ENCODE results near the gene CHSY1.
A peak's percentile ranks its signal among the peaks of the same experiment; 100 is the strongest.

The CHSY1 gene

DNA sequence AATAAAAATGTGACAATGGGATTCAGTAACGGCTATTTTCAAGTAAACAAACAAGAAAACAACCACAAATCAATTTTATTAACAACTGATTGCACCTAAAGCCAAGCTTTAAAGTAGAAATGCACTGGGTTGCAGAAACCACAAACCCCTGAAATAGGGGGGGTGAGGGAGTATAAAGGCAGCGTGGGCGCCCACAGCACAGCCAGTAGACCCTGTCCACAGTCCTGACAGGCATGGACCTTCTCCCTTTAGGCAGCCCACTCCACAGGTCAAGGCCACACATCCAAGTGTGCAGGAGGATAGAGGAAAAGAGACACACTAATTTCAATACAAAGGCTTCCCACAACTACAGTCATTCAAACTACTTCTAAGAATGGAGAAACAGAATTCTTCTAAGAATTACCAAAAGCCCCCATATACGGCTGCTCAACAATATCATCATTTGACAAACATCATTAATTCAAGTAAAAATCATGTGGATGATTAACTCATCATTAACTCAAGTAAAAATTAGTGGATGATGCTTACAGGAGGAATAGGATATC lies 48.7 kb downstream of the CHSY1 start:
- no peak for TF ChIP-seq ZNF274 (IDR thresholded peaks at IDR 0.05; ENCODE audit: low read depth, low read length)
- no peak overlapping the region for H3K4me3 ChIP-seq (ENCODE audit: low read length)

DNA sequence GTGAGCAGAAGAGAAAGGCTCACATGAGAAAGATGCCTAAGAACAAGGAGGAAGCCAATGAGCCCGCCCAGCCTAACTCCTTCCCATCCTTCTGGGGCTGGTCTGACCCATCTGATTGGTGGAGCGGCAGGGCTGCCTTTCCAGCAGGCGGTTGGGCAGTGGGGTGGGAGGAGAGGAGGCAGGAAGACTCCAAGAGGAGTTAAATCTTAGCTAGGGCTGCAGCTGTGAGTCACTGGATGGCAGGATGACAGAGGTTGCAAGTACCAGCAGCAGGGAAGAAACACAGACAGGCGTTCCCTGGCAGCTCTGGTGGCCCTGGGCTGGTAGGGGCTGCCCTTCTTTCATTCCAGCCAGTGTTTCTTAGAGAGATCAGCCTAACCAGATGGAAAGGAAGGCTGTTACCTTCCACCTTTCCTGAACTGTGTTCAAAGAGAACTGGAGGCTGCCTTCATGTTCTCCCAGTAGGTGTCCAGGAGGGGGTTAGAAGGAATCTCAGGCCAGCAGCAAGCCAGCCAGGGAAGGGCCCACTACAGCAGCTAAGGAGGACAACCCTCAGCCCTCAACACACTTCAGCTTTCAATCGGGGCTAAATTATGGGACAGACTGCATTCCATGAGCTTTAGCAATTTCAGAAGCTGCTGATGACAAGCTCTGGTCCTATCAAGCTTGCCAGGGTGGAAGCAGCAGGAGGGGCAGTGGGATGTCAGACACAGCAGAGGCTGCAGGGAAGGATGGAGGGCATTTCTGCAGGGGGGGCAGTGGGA lies 50.3 kb downstream of the CHSY1 start:
- no peak for TF ChIP-seq ZNF274 (IDR thresholded peaks at IDR 0.05; ENCODE audit: low read depth, low read length)

DNA sequence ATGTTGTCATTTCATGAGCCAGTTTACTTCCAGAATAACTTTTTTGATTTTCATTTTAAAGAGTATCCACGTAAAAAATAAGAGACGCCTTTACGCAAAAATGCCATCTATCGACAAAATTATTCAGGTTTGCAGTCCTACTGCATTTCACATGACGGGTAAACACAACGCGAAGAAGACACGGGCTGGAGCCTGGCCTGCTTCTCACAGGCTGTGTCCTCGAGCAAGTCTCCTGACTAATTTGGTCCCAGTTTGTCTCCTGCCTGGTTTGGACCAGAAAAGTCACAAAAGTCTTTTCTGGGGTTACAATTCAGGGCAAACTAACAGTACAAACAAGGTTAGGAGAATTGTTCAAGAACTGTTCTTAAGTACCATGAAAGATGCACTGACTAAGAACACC lies 51.7 kb downstream of the CHSY1 start:
- no peak for TF ChIP-seq ZNF274 (IDR thresholded peaks at IDR 0.05; ENCODE audit: low read depth, low read length)
- peak overlapping the region; percentile 27; the same call in 1 of the 2 replicates for H3K4me3 ChIP-seq (ENCODE audit: low read length)

More for the DNA sequence above, 50.3 kb downstream of the CHSY1 start:
- H3K4me3 ChIP-seq (ENCODE audit: low read length), result no peak overlapping the region

DNA sequence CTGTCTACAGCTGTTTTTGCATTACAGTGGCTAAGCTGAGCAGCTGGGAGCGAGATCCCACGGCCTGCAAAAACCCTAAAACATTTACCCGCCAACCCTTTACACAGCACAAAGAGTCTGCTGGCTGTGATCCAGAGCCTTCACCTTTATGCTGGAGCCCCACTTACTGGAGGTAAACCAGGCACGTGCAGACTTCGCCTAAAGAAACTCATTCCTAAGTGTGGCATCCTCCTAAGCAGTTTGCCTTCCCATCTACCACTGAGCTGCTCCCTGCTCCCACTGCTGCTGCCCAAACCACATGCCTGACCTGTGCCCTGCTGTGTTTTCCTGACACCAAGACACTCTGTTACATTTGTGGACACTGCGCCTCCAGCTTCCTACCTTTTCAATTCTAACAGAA lies 53.0 kb downstream of the CHSY1 start:
- peak overlapping the region; percentile 36; the same call in 1 of the 2 replicates for H3K4me3 ChIP-seq (ENCODE audit: low read length)
- no peak for TF ChIP-seq ZNF274 (IDR thresholded peaks at IDR 0.05; ENCODE audit: low read depth, low read length)

DNA sequence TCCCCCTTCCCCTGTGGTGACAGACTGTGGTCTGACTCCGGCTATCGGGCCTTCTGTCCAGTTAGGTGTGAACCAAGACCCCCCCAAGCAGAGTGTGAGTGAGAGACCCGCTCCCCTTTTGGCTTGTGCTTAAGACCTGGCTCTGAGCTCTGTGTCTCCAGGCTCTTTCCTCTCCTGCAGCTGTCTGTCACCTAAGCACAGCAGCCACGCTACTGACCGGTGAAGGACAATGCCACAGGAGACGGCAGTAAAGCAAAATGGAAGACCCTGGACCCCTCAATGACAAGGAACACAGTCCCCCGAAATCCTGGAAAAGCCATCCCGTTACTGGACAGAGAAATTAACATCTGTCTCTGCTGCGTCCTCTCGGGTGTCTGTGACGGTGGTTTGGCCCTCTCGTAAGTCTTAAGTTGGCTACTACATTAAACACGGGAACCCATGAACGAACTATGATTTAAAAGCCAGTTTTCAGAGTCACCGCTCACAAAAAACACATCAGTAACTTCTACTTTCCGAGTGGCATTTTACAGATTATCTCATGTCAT lies 53.7 kb downstream of the CHSY1 start:
- TF ChIP-seq ZNF274 (IDR thresholded peaks at IDR 0.05; ENCODE audit: low read depth, low read length), result no peak

DNA sequence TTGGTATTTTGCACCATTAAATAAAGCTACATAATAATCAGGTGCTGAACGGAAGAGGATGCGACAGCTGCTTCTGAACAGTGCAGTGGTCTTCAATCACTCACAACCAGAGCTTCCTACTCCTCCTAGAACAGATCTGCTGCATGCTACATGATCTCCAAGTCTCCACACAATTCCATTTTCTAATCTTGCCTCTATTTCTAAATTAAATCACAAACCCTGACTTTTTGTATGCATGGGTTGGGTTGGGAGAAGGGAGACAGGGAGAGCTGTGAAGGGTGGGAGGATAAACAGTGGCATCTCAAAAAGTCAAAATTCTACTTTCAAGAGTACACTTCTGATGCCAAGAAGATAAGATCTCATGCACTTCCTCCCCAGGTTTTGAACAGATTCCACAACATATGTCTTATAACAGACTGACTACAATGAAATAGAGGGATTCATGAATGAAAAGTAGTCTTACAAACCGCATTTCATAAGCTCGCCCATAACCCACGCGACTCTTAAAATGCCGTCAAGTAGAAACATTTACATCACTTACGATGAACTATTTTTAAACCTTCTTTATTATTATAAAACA lies 57.2 kb downstream of the CHSY1 start:
- no peak overlapping the region for H3K4me3 ChIP-seq (ENCODE audit: low read length)
- no peak for TF ChIP-seq ZNF274 (IDR thresholded peaks at IDR 0.05; ENCODE audit: low read depth, low read length)

More for the DNA sequence above, 53.7 kb downstream of the CHSY1 start:
- no peak overlapping the region for H3K4me3 ChIP-seq (ENCODE audit: low read length)

DNA sequence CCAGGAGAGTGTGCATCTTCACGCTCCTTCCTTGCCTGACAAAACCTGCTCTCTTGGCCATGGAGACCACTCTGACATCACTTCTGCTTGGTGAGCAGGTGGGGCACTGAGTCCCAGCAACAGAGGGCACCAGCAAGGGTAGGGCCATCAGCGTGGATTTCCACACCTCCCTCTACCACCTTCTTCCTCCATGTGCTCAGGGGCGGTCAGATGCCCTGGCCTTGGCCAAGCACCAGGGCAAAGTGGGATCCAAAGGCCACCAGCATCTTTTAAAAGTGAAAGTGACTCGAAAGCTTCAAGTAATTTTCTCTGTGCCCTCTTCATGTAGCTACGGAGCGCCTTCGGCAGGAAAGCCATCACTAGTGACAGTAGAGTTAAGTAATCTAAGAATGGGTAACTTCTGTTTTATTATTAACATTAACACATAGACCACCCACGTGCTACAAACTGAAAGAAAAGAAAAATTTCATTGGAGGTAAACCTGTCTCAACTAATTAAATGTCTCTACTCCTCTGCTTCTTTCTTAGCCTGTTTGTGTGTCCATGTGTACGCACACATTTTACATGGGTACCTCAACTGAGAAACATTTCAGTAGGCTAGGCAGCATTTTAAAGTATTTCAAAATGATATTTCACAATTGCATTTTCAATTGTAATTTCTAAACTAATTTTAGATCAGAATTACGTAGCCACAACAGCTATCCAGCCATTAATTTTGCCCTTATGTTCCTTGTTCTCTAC lies 57.9 kb downstream of the CHSY1 start:
- no peak overlapping the region for H3K4me3 ChIP-seq (ENCODE audit: low read length)
- TF ChIP-seq ZNF274 (IDR thresholded peaks at IDR 0.05; ENCODE audit: low read depth, low read length), result no peak

DNA sequence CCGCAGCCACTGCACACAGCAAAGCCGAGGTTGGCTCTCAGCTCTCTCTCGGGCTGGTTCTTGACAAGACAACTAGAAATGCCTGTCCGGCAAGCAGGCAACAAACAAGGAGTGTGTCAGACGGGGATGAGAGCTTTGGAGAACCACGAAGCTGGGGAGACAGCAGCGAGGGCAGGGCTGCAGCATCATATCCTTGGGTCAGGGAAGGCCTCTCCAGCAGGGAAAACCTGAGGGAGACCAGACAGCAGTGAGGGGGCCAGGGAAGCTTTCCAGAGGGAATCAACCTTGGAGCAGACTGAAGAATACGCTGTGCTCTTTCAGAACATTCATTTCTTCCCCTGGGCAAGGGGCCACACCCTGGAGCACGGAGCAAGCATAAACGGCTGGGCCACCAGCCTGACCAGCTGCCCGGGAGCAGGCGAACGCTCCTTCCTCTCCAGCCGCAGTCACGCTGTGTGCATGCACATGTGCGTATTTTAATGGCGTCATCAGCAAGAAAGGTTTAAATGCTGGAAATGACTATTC lies 58.7 kb downstream of the CHSY1 start:
- TF ChIP-seq ZNF274 (IDR thresholded peaks at IDR 0.05; ENCODE audit: low read depth, low read length), result no peak
- H3K4me3 ChIP-seq (ENCODE audit: low read length), result no peak overlapping the region

DNA sequence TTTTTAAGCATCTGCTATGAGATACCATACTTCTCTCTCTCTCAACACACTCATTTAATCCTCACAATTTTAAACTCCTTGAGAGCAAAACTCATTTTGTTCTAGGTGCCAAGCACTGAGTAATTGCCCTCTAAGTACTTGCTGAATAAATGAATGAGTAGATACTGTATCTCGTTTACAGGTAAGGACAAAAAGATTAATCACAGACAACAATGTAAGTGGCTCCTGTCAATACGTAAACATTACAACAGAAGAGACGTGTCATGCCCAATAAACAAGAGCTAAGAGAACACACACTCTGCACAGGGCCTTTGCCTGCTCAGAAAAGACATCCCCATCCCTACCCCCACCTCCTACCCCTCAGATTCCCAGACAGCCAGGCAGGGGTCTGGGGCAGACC lies 59.8 kb downstream of the CHSY1 start:
- no peak overlapping the region for H3K4me3 ChIP-seq (ENCODE audit: low read length)
- no peak for TF ChIP-seq ZNF274 (IDR thresholded peaks at IDR 0.05; ENCODE audit: low read depth, low read length)

DNA sequence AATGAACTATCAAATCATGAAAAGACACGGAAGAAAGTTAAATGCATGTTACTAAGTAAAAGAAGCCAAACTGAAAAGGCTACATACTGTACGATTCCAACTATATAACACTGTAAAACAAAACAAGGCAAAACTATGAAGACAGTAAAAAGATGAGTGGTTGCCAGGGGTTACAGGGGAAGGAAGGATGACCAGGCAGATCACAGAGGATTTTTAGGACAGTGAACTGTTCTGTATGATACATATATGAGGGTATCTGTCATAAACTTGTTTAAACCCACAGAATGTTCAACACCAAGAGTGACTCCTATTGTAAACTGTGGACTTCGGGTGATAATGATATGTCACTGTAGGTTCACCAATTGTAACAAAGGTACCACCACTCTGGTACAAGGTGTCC lies 60.6 kb downstream of the CHSY1 start:
- no peak overlapping the region for H3K4me3 ChIP-seq (ENCODE audit: low read length)
- TF ChIP-seq ZNF274 (IDR thresholded peaks at IDR 0.05; ENCODE audit: low read depth, low read length), result no peak

DNA sequence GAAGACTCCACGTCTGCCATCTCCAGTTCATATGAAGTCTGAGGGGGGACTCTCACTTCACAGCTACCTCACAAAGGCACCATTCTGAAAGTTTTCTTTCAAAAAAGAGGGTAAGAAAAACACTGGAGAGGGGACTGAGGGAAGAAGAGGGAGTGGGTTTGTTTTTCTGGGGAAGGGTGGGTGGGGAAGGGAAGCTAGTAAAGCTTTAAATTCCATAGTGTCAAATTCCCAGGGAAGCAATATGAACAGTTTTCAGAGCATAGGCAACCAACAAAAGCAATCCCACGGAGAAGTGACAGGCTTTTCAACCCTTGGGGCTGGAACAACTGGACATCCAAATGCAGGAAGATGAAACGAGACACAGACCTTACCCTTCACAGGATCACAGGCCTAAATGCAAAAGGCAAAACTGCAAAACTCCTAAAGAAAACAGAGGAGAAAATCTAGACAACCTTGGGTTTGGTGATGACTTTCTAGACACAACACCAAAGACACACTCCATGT lies 61.7 kb downstream of the CHSY1 start:
- TF ChIP-seq ZNF274 (IDR thresholded peaks at IDR 0.05; ENCODE audit: low read depth, low read length), result no peak
- H3K4me3 ChIP-seq (ENCODE audit: low read length), result no peak overlapping the region

DNA sequence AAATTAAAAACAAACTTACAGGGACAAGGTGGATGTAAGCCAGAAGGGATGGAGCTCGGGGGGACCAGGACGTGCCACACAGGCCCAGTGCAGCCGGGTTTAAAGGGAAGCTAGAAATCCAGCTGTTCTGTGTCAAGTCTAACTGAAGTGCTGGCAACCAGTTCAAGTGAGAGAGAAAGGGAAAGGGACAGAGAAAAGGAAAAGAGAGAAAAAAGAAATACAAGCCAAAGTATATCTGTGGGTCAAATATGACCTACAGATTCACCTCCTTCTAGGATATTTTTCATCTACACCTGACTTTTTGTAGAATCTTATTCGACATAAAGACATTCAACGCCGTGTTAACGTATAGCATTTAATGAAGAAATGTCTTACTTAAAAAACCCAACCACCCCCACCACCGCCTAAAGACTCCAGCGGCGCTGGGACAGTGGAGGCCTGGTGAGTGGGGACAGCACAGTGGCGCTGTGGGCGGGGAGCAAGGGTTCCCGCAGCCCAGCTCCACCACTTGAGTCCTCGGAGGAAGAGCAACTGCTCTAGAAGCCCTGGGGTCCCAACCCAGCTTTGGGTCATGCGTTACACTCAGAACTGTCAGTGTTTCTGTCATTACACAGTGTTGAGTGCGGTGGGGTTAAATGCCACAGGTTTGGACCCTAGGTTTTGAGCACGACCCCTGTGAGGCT lies 62.3 kb downstream of the CHSY1 start:
- no peak for TF ChIP-seq ZNF274 (IDR thresholded peaks at IDR 0.05; ENCODE audit: low read depth, low read length)
- no peak overlapping the region for H3K4me3 ChIP-seq (ENCODE audit: low read length)

DNA sequence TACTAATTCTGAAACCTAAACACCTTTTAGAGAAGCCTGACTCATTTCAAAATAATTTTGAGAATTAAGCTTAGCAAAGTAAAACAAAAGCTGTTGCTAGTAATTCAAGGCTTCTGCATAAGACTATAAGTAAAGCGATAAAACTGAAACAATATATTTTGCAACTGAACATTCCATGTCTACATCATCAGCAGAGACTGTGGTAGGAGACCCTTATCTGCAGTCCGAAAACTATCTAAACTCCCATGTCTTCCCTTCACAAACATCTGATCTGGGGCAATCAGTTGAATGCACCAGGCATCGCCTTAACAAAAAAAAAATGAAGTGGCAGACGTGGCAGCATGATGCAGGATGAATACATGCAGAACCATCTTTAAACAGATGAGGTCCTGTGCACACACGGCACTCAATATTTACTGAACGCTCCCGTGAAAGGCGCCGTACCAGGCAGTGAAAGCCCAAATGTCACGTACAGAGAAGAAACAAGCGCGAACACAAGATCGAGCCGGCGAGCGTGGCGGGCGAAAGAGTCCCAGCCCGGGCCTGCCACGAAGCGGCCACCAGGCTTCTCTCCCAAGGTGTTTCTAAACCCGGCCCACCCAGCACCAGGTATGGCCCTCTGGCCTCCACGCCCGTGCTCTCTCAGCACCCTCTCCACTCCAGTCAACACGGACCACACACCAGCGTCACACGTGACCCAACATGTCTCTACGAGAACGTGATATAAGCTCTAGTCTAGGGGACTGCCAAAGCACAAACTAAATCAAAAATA lies 63.0 kb downstream of the CHSY1 start:
- no peak overlapping the region; the same call in 1 of the 2 replicates for H3K4me3 ChIP-seq (ENCODE audit: low read length)
- TF ChIP-seq ZNF274 (IDR thresholded peaks at IDR 0.05; ENCODE audit: low read depth, low read length), result no peak
